Measurements from ENCODE around the gene RAD51B. TPM values are rescaled to one million over a fixed set of nuclear protein-coding genes. Genes with fewer than 3 reads are reported as not detected.
A peak's percentile ranks its signal among the peaks of the same experiment; 100 is the strongest.

RAD51B gene
- total RNA-seq, 2 donors from 2014 or later = 22.8 to 33.8 TPM

DNA sequence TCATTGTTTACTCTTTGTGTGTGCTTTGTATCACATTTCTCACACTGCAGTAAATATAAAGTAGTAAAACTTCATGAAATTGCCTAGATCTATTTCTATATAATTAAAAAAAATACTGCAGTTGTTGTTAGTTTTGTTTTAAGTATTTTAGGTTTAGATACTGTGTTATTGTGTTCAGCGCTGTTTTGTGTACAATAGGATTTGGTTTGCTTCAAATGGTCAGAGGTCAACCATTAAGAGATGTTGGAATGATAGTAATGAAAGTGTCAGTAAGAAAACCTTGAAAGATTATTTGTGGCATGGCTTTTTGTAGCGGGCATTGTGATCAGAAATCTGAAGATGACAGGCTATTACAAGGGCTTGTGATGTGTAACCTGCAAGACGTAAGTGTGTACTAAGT is 67.9 kb downstream of the RAD51B start:
- Mint-ChIP-seq H3K4me1 (peaks cover 13% of the 10 kb centered on the region), H3K9me3 (no peaks in the 10 kb centered on the region), H3K27ac (no peak overlapping the region), H3K27me3 (ENCODE audit: insufficient read depth) (no peaks in the 10 kb centered on the region), H3K4me3 (no peak overlapping the region), H3K36me3 (ENCODE audit: low read depth) (no peaks in the 10 kb centered on the region)
- H3K9me3 ChIP-seq (ENCODE audit: control insufficient read depth, low read length) = no peaks in the 10 kb centered on the region
- WGBS, 2 experiments (ENCODE audit: insufficient coverage in 1 of 2, insufficient read length in 1 of 2) = 88 to 100% methylated on average over 3 of the region's 3 CpGs
- DNase-seq = no peak
- TF ChIP-seq, protein P1, sequence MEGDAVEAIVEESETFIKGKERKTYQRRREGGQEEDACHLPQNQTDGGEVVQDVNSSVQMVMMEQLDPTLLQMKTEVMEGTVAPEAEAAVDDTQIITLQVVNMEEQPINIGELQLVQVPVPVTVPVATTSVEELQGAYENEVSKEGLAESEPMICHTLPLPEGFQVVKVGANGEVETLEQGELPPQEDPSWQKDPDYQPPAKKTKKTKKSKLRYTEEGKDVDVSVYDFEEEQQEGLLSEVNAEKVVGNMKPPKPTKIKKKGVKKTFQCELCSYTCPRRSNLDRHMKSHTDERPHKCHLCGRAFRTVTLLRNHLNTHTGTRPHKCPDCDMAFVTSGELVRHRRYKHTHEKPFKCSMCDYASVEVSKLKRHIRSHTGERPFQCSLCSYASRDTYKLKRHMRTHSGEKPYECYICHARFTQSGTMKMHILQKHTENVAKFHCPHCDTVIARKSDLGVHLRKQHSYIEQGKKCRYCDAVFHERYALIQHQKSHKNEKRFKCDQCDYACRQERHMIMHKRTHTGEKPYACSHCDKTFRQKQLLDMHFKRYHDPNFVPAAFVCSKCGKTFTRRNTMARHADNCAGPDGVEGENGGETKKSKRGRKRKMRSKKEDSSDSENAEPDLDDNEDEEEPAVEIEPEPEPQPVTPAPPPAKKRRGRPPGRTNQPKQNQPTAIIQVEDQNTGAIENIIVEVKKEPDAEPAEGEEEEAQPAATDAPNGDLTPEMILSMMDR (conservative IDR thresholded peaks at IDR 0.05) = no peak
- H3K9ac ChIP-seq (ENCODE audit: extremely low read depth, low read length, poor library complexity, severe bottlenecking) = no peak overlapping the region
- no peak overlapping the region for H3K27ac ChIP-seq (ENCODE audit: low read depth, low read length)
- no peaks in the 10 kb centered on the region for H3K27me3 ChIP-seq (ENCODE audit: control insufficient read depth, insufficient read depth, low read length, poor library complexity, severe bottlenecking)
- H3K4me3 ChIP-seq (ENCODE audit: low read length) = no peak overlapping the region
- no peaks in the 10 kb centered on the region for H3K36me3 ChIP-seq (ENCODE audit: control insufficient read depth, insufficient read depth, low read length)
- H3K4me1 ChIP-seq (ENCODE audit: control insufficient read depth, insufficient read depth, low read length) = no peaks in the 10 kb centered on the region

DNA sequence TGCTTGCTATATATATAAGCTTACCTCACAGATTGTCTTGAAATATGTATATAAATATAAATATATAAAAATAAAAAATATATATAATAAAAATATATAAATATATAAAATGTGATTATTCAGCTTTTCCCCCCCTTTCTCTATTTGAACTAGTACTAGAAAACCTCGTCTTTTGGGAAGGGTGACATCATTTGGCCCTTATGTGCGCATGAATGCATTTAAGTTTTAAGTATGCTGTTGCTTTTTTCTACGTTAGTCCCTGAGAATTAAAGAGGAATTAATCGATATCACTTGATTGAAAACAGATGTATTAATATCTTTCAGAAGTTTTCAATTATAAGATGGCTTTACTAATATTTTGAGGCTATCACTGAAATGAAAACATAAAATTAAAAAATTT is 69.9 kb downstream of the RAD51B start:
- Histone ChIP-seq H3K9ac (ENCODE audit: extremely low read depth, low read length, poor library complexity, severe bottlenecking) (no peak overlapping the region), H3K9me3 (ENCODE audit: control insufficient read depth, low read length) (no peaks in the 10 kb centered on the region), H3K27ac (ENCODE audit: low read depth, low read length) (no peak overlapping the region), H3K4me3 (ENCODE audit: low read length) (no peak overlapping the region), H3K36me3 (ENCODE audit: control insufficient read depth, insufficient read depth, low read length) (no peaks in the 10 kb centered on the region), H3K4me1 (ENCODE audit: control insufficient read depth, insufficient read depth, low read length) (no peaks in the 10 kb centered on the region), H3K27me3 (ENCODE audit: control insufficient read depth, insufficient read depth, low read length, poor library complexity, severe bottlenecking) (no peaks in the 10 kb centered on the region)
- no peak overlapping the region for H3K27ac Mint-ChIP-seq
- no peak for DNase-seq
- WGBS, 2 experiments (ENCODE audit: insufficient coverage in 1 of 2, insufficient read length in 1 of 2) = 97 to 100% methylated on average over 1 to 4 of the region's 4 CpGs
- H3K4me1 Mint-ChIP-seq = peaks cover 12% of the 10 kb centered on the region
- no peaks in the 10 kb centered on the region for H3K9me3 Mint-ChIP-seq
- H3K36me3 Mint-ChIP-seq (ENCODE audit: low read depth) = no peaks in the 10 kb centered on the region
- no peaks in the 10 kb centered on the region for H3K27me3 Mint-ChIP-seq (ENCODE audit: insufficient read depth)
- no peak overlapping the region for H3K4me3 Mint-ChIP-seq
- TF ChIP-seq, protein P1 (conservative IDR thresholded peaks at IDR 0.05) = no peak

DNA sequence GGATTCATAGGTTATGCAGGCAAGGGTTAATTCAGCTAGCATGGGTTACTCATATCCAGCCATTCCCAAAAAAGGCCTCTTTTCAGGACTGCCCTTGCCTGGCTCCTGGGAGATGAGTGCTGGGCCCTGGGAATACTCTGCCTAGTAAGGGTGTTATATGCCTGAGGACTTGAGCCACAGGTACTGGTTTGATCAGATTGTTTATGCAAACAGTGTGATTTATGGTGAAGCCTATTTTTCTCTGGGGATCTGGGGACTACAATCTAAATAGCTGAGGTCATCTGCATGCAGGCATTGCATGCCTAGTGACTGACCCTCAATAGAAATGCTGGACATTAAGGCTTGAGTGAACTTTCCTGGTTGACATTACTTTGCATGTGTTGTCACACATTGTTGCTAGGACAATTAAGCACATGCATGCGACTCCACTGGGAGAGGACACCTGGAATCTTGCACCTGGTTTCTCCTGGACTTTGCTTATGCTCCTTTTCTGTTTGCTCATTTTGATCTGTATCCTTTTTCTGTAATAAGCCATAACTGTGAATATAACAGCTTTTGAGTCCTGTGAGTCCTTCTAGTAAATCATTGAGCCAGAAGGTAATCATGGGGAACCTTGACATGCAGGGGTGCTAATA is 73.0 kb downstream of the RAD51B start:
- Histone ChIP-seq H3K4me1 (ENCODE audit: control insufficient read depth, insufficient read depth, low read length) (no peaks in the 10 kb centered on the region), H3K27me3 (ENCODE audit: control insufficient read depth, insufficient read depth, low read length, poor library complexity, severe bottlenecking) (no peaks in the 10 kb centered on the region), H3K4me3 (ENCODE audit: low read length) (no peak overlapping the region), H3K9ac (ENCODE audit: extremely low read depth, low read length, poor library complexity, severe bottlenecking) (no peak overlapping the region), H3K27ac (ENCODE audit: low read depth, low read length) (no peak overlapping the region), H3K36me3 (ENCODE audit: control insufficient read depth, insufficient read depth, low read length) (no peaks in the 10 kb centered on the region), H3K9me3 (ENCODE audit: control insufficient read depth, low read length) (no peaks in the 10 kb centered on the region)
- DNase-seq = peak; percentile 44
- 85 to 100% methylated on average over 1 of the region's 1 CpG for WGBS, 2 experiments (ENCODE audit: insufficient coverage in 1 of 2, insufficient read length in 1 of 2)
- Mint-ChIP-seq H3K9me3 (no peaks in the 10 kb centered on the region), H3K27ac (no peak overlapping the region), H3K27me3 (ENCODE audit: insufficient read depth) (no peaks in the 10 kb centered on the region), H3K36me3 (ENCODE audit: low read depth) (no peaks in the 10 kb centered on the region), H3K4me1 (peaks cover 9% of the 10 kb centered on the region), H3K4me3 (no peak overlapping the region)
- TF ChIP-seq, protein P1 (conservative IDR thresholded peaks at IDR 0.05) = no peak

All from endodermal cell (in vitro differentiated cells).